Measurements from ENCODE around the gene ANP32E. TPM values are rescaled to one million over a fixed set of nuclear protein-coding genes. Genes with fewer than 3 reads are reported as not detected.
"Not testable (repeated sequence)": the region's sequence is repeated elsewhere in the genome, so short reads cannot be mapped to it uniquely, and the experiment has no call there.

ANP32E gene
- total RNA-seq, 3 donors from 2014 or later, result 16.5 to 21.6 (median 18.6) TPM

DNA sequence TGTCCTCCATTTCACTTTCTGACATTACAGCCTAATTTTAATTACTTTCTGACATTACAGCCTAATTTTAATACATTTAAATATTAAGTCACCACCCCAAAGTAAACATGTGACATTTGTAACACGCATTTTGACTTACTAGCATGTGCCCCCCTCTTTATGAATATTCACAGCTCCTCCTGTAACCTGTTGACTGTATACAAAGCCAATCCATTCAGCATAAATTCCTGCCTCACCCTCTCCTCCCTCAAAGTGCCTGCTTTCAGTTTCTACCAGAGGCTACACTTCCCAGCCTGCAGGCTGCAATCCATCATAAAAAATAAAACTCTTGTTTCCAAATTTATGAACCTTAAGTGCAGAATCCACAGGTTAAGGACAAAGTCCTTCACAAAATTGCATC, 39.5 kb downstream of the ANP32E start:
- Histone ChIP-seq H3K4me3 (no peak overlapping the region), H3K4me1 (no peaks in the 10 kb centered on the region), H3K9me3 (no peaks in the 10 kb centered on the region), H3K27me3 (no peaks in the 10 kb centered on the region), H3K36me3 (no peaks in the 10 kb centered on the region), H3K27ac (no peak overlapping the region)
- TF ChIP-seq POLR2AphosphoS5 (IDR thresholded peaks at IDR 0.05) (no peak), POLR2A (IDR thresholded peaks at IDR 0.05) (no peak)
- TF ChIP-seq, protein P1, sequence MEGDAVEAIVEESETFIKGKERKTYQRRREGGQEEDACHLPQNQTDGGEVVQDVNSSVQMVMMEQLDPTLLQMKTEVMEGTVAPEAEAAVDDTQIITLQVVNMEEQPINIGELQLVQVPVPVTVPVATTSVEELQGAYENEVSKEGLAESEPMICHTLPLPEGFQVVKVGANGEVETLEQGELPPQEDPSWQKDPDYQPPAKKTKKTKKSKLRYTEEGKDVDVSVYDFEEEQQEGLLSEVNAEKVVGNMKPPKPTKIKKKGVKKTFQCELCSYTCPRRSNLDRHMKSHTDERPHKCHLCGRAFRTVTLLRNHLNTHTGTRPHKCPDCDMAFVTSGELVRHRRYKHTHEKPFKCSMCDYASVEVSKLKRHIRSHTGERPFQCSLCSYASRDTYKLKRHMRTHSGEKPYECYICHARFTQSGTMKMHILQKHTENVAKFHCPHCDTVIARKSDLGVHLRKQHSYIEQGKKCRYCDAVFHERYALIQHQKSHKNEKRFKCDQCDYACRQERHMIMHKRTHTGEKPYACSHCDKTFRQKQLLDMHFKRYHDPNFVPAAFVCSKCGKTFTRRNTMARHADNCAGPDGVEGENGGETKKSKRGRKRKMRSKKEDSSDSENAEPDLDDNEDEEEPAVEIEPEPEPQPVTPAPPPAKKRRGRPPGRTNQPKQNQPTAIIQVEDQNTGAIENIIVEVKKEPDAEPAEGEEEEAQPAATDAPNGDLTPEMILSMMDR (IDR thresholded peaks at IDR 0.05), result no peak
- intact Hi-C loops (cut with DNase I; ENCODE audit: low total_unique reads), result no loop called here
- no peak for DNase-seq (ENCODE audit: low spot score in 2 of 2)

- Histone ChIP-seq H3K36me3 (no peaks in the 10 kb centered on the region), H3K4me1 (no peaks in the 10 kb centered on the region), H3K27ac (no peak overlapping the region), H3K4me3 (no peak overlapping the region), H3K9me3 (no peaks in the 10 kb centered on the region), H3K27me3 (no peaks in the 10 kb centered on the region)
- DNase-seq (ENCODE audit: low spot score in 2 of 2), result no peak
- intact Hi-C loops (cut with DNase I; ENCODE audit: low total_unique reads), result no loop called here
- no peak for TF ChIP-seq POLR2AphosphoS5 (IDR thresholded peaks at IDR 0.05)
- TF ChIP-seq, protein P1 (IDR thresholded peaks at IDR 0.05), result no peak
- no peak for TF ChIP-seq POLR2A (IDR thresholded peaks at IDR 0.05)
Measured at GRCh38 chr1:150194381-150195031, 41.4 kb downstream of the ANP32E start.

DNA sequence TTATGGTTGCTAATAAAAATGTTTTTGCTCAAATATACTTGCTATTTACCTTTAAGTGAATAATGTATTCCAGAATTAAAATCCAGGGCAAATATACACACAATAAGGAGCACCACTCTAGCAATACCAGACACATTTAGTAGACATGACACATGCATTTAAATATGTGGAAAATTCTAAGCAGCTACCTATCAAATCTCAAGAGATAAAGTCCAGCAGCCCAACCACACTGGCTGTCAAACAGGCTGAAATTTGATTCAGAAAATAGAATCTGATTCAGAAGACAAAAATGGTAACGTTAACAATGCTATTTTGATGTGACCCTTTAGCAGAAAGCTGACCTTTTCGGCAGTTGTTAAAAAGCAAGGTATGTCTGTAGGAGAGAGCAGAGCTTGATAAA, 43.9 kb downstream of the ANP32E start:
- Histone ChIP-seq H3K9me3 (no peaks in the 10 kb centered on the region), H3K4me1 (no peaks in the 10 kb centered on the region), H3K36me3 (no peaks in the 10 kb centered on the region), H3K4me3 (no peak overlapping the region), H3K27me3 (no peaks in the 10 kb centered on the region), H3K27ac (no peak overlapping the region)
- TF ChIP-seq, protein P1 (IDR thresholded peaks at IDR 0.05), result no peak
- TF ChIP-seq POLR2AphosphoS5 (IDR thresholded peaks at IDR 0.05) (no peak), POLR2A (IDR thresholded peaks at IDR 0.05) (no peak)
- intact Hi-C loops (cut with DNase I; ENCODE audit: low total_unique reads), result no loop called here
- no peak for DNase-seq (ENCODE audit: low spot score in 2 of 2)

- intact Hi-C loops (cut with DNase I; ENCODE audit: low total_unique reads), result no loop called here
- no peak for DNase-seq (ENCODE audit: low spot score in 2 of 2)
- no peaks in the 10 kb centered on the region for H3K9me3 ChIP-seq
- TF ChIP-seq, protein P1 (IDR thresholded peaks at IDR 0.05), result no peak
- TF ChIP-seq POLR2AphosphoS5 (IDR thresholded peaks at IDR 0.05), result no peak
- no peak for TF ChIP-seq POLR2A (IDR thresholded peaks at IDR 0.05)
- no peak overlapping the region for H3K4me3 ChIP-seq
- no peaks in the 10 kb centered on the region for H3K27me3 ChIP-seq
- H3K27ac ChIP-seq, result no peak overlapping the region
- H3K36me3 ChIP-seq, result no peaks in the 10 kb centered on the region
- no peaks in the 10 kb centered on the region for H3K4me1 ChIP-seq
Measured at GRCh38 chr1:150187560-150187931, 48.4 kb downstream of the ANP32E start.

- TF ChIP-seq, protein P1 (IDR thresholded peaks at IDR 0.05), result peak in 2 of 3 donors; percentile 40 to 50
- TF ChIP-seq POLR2AphosphoS5 (IDR thresholded peaks at IDR 0.05), result no peak
- Histone ChIP-seq H3K27ac (no peak overlapping the region), H3K27me3 (no peaks in the 10 kb centered on the region), H3K4me3 (peak overlapping the region in 2 of 3 donors; percentile 3 to 13), H3K36me3 (no peaks in the 10 kb centered on the region), H3K4me1 (no peaks in the 10 kb centered on the region), H3K9me3 (no peaks in the 10 kb centered on the region)
- intact Hi-C loops (cut with DNase I; ENCODE audit: low total_unique reads), result no loop called here
- DNase-seq (ENCODE audit: low spot score in 2 of 2), result no peak
Measured at GRCh38 chr1:150186789-150187559, 48.9 kb downstream of the ANP32E start.

- DNase-seq (ENCODE audit: low spot score in 2 of 2); H3K9me3 ChIP-seq; H3K36me3 ChIP-seq; H3K4me1 ChIP-seq; intact Hi-C loops (cut with DNase I; ENCODE audit: low total_unique reads); H3K27me3 ChIP-seq: not testable (repeated sequence)
- peak overlapping the region in 1 of 2 donors; percentile 56 for H3K27ac ChIP-seq
- peak overlapping the region; percentile 9 to 47 (median 13) for H3K4me3 ChIP-seq
Measured at GRCh38 chr1:150186438-150186788, 49.5 kb downstream of the ANP32E start.
